GM12864 (cell line): ENCODE measurements around the gene LYZL1.
"Not testable (repeated sequence)": the region's sequence is repeated elsewhere in the genome, so short reads cannot be mapped to it uniquely, and the experiment has no call there.

Source experiments
- DNase-seq: peaks from one replicate; pipeline ENCODE4 v3.0.0-alpha.2; 2011; ENCODE audit warnings: low read depth
- H3K4me3 ChIP-seq: 2 replicates; pipeline ENCODE4 v1.5.1; 2011; ENCODE audit warnings: mild to moderate bottlenecking, low read depth, low read length, control low read depth
- CTCF ChIP-seq: IDR thresholded peaks from 2 replicates; pipeline ENCODE4 v1.5.1; 2011; ENCODE audit warnings: low read depth, mild to moderate bottlenecking, moderate library complexity, low read length, control low read depth, inconsistent platforms; ENCODE audit errors: missing control alignments

Gene LYZL1

GRCh38 chr10:29304995-29305335 lies 16.1 kb downstream of the LYZL1 start:
- no peak for TF ChIP-seq CTCF
- H3K4me3 ChIP-seq: no peak overlapping the region
- no peak for DNase-seq

DNA sequence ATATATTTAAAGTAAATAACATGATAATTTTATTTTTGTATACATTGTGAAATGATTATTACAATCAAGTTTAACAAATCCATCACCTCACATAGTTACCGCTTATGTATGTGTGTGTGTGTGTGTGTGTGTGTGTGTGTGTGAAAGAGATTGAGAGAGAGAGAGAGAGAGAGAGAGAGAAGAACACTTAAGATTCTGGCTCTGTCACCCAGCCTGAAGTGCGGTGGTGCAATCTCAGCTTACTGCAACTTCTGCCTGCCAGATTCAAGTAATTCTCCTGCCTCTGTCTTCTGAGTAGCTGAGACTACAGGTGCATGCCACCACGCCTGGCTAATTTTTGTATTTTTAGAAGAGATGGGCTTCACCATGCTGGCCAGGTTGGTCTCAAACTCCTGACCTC lies 17.8 kb downstream of the LYZL1 start:
- H3K4me3 ChIP-seq: no peak overlapping the region
- no peak for TF ChIP-seq CTCF
- DNase-seq: no peak

GRCh38 chr10:29308142-29308541 lies 19.3 kb downstream of the LYZL1 start:
- DNase-seq, H3K4me3 ChIP-seq: not testable (repeated sequence)

DNA sequence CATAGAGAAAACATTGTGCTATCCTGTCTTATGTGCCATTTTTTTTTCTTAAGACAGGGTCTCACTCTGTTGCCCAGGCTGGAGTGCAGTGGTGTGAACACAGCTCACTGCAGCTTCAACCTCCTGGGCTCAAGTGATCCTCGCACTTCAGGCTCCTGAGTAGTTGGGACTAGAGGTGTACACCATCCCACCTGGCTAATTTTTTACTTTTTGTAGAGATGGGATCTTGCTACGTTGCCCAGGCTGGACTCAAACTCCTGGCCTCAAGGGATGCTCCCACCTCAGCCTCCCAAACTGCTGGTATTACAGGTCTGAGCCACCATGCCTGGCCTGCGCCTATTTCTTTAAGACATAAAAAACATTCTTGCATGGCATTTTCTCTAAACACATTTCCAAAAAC lies 20.6 kb downstream of the LYZL1 start:
- no peak overlapping the region for H3K4me3 ChIP-seq
- DNase-seq: no peak

DNA sequence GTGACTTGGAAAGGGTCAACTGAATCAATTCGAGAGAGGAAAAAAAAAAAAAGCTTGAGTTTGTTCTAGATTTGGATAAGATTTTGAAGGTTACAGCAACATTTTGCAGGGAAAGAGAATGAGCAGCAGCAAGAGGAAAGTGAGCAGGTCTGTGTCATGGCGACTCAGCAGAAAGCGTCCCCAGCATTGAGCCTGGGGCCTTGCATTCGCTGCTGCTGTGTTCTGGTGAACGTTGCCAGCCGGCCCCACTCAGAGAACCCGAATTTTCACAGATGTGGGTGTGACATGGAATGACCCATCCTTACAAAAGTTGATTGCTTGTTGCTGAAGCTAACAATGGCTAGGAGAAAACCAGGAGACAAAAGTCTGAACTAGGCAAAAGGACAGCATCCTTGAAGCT lies 21.6 kb downstream of the LYZL1 start:
- DNase-seq: not testable (repeated sequence)

More for the DNA sequence above, 20.6 kb downstream of the LYZL1 start:
- no peak for TF ChIP-seq CTCF

GRCh38 chr10:29313071-29313470 lies 24.2 kb downstream of the LYZL1 start:
- no peak for DNase-seq
- no peak overlapping the region for H3K4me3 ChIP-seq
- no peak for TF ChIP-seq CTCF

More for the DNA sequence above, 21.6 kb downstream of the LYZL1 start:
- not testable (repeated sequence) for H3K4me3 ChIP-seq

DNA sequence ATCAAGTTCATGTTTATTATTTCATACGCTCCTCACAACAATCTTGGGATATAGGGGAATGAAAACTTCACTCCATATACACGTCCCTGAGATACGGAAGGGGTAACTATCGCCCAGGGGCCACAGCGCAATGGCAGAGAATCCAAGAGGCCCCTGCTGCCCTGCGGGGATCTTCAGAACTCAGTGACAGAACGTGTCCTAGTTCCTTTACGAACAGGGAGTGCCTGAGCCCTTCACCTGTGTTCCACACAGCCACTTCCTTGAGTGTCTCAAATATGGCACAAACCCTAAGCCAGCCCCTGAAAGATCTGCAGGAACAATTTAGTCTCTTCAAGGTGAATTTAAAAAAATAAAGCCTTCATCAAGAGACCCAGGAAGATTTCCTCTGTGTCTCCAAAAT lies 25.9 kb downstream of the LYZL1 start:
- no peak for TF ChIP-seq CTCF
- DNase-seq: no peak
- H3K4me3 ChIP-seq: no peak overlapping the region

DNA sequence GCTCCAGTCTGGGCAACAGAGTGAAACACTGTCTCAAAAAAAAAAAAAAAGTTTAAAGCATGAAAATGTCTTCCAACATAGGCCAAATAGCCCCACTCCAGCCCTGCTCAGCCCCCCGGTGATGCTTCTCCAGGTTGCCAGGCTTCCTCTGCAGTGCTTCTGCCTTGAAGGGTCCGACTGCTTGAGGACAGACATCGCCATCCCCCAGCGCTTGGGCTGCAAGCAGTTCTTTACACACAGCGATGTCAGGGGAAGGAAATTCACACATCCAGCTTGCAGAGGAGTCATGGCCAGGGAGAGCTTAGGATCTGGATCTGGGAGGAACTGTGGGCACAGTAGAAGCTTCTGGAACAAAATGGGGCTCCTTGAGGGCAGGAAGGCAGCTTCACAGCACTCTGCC lies 26.9 kb downstream of the LYZL1 start:
- no peak for TF ChIP-seq CTCF
- H3K4me3 ChIP-seq: no peak overlapping the region
- DNase-seq: no peak
